ENCODE results near the gene PLA2G6.

Gene PLA2G6

GRCh38 chr22:38184788-38185187 is 3.2 kb upstream of the PLA2G6 start:
- TF ChIP-seq REST (IDR thresholded peaks at IDR 0.05; ENCODE audit: insufficient read depth in 1 of 2, low read depth in 2 of 2, low read length in 2 of 2) (no peak), POLR2AphosphoS5 (IDR thresholded peaks at IDR 0.05; ENCODE audit: low read depth, low read length) (no peak), SIN3A (IDR thresholded peaks at IDR 0.05; ENCODE audit: borderline replicate concordance, insufficient read depth, low read length) (no peak), FOXP2 (optimal IDR thresholded peaks at IDR 0.05; ENCODE audit: borderline replicate concordance, extremely low read depth, extremely low read length, insufficient read depth) (no peak), TAF1 (IDR thresholded peaks at IDR 0.05; ENCODE audit: borderline replicate concordance, insufficient read depth, low read length) (no peak)

GRCh38 chr22:38180841-38181452 is 683 bp downstream of the PLA2G6 start:
- TF ChIP-seq FOXP2 (optimal IDR thresholded peaks at IDR 0.05; ENCODE audit: borderline replicate concordance, extremely low read depth, extremely low read length, insufficient read depth), result no peak
- TF ChIP-seq TAF1 (IDR thresholded peaks at IDR 0.05; ENCODE audit: borderline replicate concordance, insufficient read depth, low read length), result no peak
- no peak for TF ChIP-seq REST (IDR thresholded peaks at IDR 0.05; ENCODE audit: insufficient read depth in 1 of 2, low read depth in 2 of 2, low read length in 2 of 2)
- TF ChIP-seq POLR2AphosphoS5 (IDR thresholded peaks at IDR 0.05; ENCODE audit: low read depth, low read length), result no peak
- no peak for TF ChIP-seq SIN3A (IDR thresholded peaks at IDR 0.05; ENCODE audit: borderline replicate concordance, insufficient read depth, low read length)

GRCh38 chr22:38177926-38178604 is 3.6 kb downstream of the PLA2G6 start:
- TF ChIP-seq FOXP2 (optimal IDR thresholded peaks at IDR 0.05; ENCODE audit: borderline replicate concordance, extremely low read depth, extremely low read length, insufficient read depth) (no peak), POLR2AphosphoS5 (IDR thresholded peaks at IDR 0.05; ENCODE audit: low read depth, low read length) (no peak), TAF1 (IDR thresholded peaks at IDR 0.05; ENCODE audit: borderline replicate concordance, insufficient read depth, low read length) (no peak), SIN3A (IDR thresholded peaks at IDR 0.05; ENCODE audit: borderline replicate concordance, insufficient read depth, low read length) (no peak), REST (IDR thresholded peaks at IDR 0.05; ENCODE audit: insufficient read depth in 1 of 2, low read depth in 2 of 2, low read length in 2 of 2) (no peak)

DNA sequence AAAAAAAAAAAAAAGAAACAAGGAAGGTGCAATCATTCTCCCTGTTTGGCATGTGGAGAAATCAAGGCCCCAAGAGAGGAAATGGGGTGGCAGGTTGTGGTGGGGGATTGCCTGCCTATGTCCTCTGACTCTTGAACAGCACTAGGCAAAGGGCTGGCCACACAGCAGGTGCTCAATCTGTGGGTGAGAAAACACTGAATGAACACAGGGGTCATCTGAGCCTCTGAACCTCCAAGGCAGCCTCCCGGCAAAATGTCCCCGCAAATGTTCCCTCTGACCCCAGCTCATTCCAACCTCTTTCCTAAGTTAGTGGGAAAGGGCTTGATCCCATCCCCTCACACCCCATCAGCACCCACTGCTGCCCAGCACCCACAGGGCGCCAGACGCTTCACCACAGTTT is 4.6 kb downstream of the PLA2G6 start:
- TF ChIP-seq TAF1 (IDR thresholded peaks at IDR 0.05; ENCODE audit: borderline replicate concordance, insufficient read depth, low read length) (no peak), POLR2AphosphoS5 (IDR thresholded peaks at IDR 0.05; ENCODE audit: low read depth, low read length) (no peak), SIN3A (IDR thresholded peaks at IDR 0.05; ENCODE audit: borderline replicate concordance, insufficient read depth, low read length) (no peak), REST (IDR thresholded peaks at IDR 0.05; ENCODE audit: insufficient read depth in 1 of 2, low read depth in 2 of 2, low read length in 2 of 2) (no peak), FOXP2 (optimal IDR thresholded peaks at IDR 0.05; ENCODE audit: borderline replicate concordance, extremely low read depth, extremely low read length, insufficient read depth) (no peak)
